ENCODE measurements around the gene USP10. TPM values are rescaled to one million over a fixed set of nuclear protein-coding genes. Genes with fewer than 3 reads are reported as not detected.

USP10 gene
- total RNA-seq, 1 experiment from 2014 or later: 203 TPM

GRCh38 chr16:84665843-84666242, 34.0 kb upstream of the USP10 start:
- H3K27me3 ChIP-seq (ENCODE audit: insufficient read depth, low read length): no peaks in the 10 kb centered on the region
- no peak overlapping the region for H2AFZ ChIP-seq (ENCODE audit: low read length)
- H3K79me2 ChIP-seq (ENCODE audit: insufficient read depth, low read length): no peaks in the 10 kb centered on the region
- H3K4me3 Mint-ChIP-seq: no peak overlapping the region
- H2BK20ac ChIP-seq (ENCODE audit: low read depth, low read length, poor library complexity, severe bottlenecking): no peak overlapping the region
- H3K4me1 Mint-ChIP-seq: peaks cover 28 to 36% of the 10 kb centered on the region in 2 experiments
- H3K36me3 Mint-ChIP-seq (ENCODE audit: insufficient read depth in 1 of 3, low read depth in 3 of 3): peaks cover 14 to 22% (median 18%) of the 10 kb centered on the region in 3 experiments
- WGBS (ENCODE audit: extremely low coverage, insufficient read length, low lambda C conversion rate): no CpG with 5 or more reads among the region's 7 CpGs
- no peaks in the 10 kb centered on the region for H3K9me3 ChIP-seq (ENCODE audit: control insufficient read depth, low read depth, low read length)
- H3K27ac ChIP-seq (ENCODE audit: insufficient read length, low read depth, low read length): no peak overlapping the region
- no peak overlapping the region for H2BK5ac ChIP-seq (ENCODE audit: insufficient read length, low read length)
- no peak overlapping the region for H3K4ac ChIP-seq (ENCODE audit: low read depth, low read length)
- H3K9ac ChIP-seq (ENCODE audit: extremely low read depth, insufficient read length, low read length): no peak overlapping the region
- no peak overlapping the region for H3K4me2 ChIP-seq (ENCODE audit: insufficient read depth, insufficient read length, low read length)
- H3T11ph ChIP-seq (ENCODE audit: low read length): no peak overlapping the region
- H2BK120ac ChIP-seq (ENCODE audit: low read depth, low read length, poor library complexity, severe bottlenecking): no peak overlapping the region
- no peaks in the 10 kb centered on the region for H3K4me1 ChIP-seq (ENCODE audit: insufficient read depth, low read length)
- H3K23me2 ChIP-seq (ENCODE audit: insufficient read length, low read depth, low read length, poor library complexity, severe bottlenecking): no peaks in the 10 kb centered on the region
- H3K79me1 ChIP-seq (ENCODE audit: insufficient read depth, low read depth, low read length, poor library complexity, severe bottlenecking): no peaks in the 10 kb centered on the region
- H2BK12ac ChIP-seq (ENCODE audit: insufficient read length, low read depth, low read length): no peak overlapping the region
- H4K91ac ChIP-seq (ENCODE audit: insufficient read length, low read depth, low read length): no peak overlapping the region
- no peak overlapping the region for H2AK5ac ChIP-seq (ENCODE audit: insufficient read length, low read length)
- peaks cover 2% of the 10 kb centered on the region for H4K20me1 ChIP-seq (ENCODE audit: control insufficient read depth, insufficient read depth, insufficient read length)
- H4K5ac ChIP-seq (ENCODE audit: insufficient read length, low read depth, low read length): no peak overlapping the region
- no peak overlapping the region for H4K8ac ChIP-seq (replicated peaks; ENCODE audit: insufficient read length, low read depth, low read length)
- no peak for TF ChIP-seq CTCF (conservative IDR thresholded peaks at IDR 0.05)
- no peak overlapping the region for H3K14ac ChIP-seq (ENCODE audit: insufficient read depth, low read length)
- no peak for DNase-seq
- no peak overlapping the region for H3K27ac Mint-ChIP-seq
- H3K27me3 Mint-ChIP-seq (ENCODE audit: low read depth): no peaks in the 10 kb centered on the region
- H3K9me3 Mint-ChIP-seq: no peaks in the 10 kb centered on the region
- H3K56ac ChIP-seq (ENCODE audit: insufficient read length, low read depth, low read length): no peak overlapping the region
- H2BK15ac ChIP-seq (ENCODE audit: low read depth, low read length): no peak overlapping the region
- no peak overlapping the region for H3K18ac ChIP-seq (ENCODE audit: insufficient read length, low read depth, low read length)
- H3K23ac ChIP-seq (ENCODE audit: insufficient read length, low read depth, low read length): no peak overlapping the region

Data from H9 (cell line).